ENCODE results near the gene INPP5A. TPM values are rescaled to one million over a fixed set of nuclear protein-coding genes. Genes with fewer than 3 reads are reported as not detected.

The INPP5A gene
- total and polyA plus RNA-seq, 9 of the 15 experiments (the other 6 are each of a cell fraction or from before 2014, with no cell fraction given): 0.66 to 11.6 (median 7.7) TPM

- in situ Hi-C loops (cut with MboI): no loop called here
- POLR2A ChIA-PET: interaction anchor here (1.1 kb wide), 2 partner anchors 11 to 12 kb away, joined by 3 read pairs; no protein-coding TSS in a partner anchor
- no peaks in the 10 kb centered on the region for H3K9me3 ChIP-seq (replicated peaks; ENCODE audit: control insufficient read depth, insufficient read depth, low read depth, low read length)
- intact Hi-C loops (cut with micrococcal nuclease): no loop called here
- no peak for ATAC-seq
- no peaks in the 10 kb centered on the region for H4K20me1 ChIP-seq (replicated peaks; ENCODE audit: control insufficient read depth, insufficient read depth, low read length)
- H3K27me3 ChIP-seq (ENCODE audit: control insufficient read depth in 2 of 2, insufficient read depth in 2 of 2, low read length in 2 of 2): no peaks in the 10 kb centered on the region
- H3K79me2 ChIP-seq (ENCODE audit: control insufficient read depth, insufficient read depth, low read length): peaks cover 61% of the 10 kb centered on the region
- no peak overlapping the region for H2AFZ ChIP-seq (ENCODE audit: low read depth, low read length)
- no peak overlapping the region for H3K4me2 ChIP-seq (ENCODE audit: insufficient read depth, low read length)
- TF ChIP-seq ELF1 (tag; IDR thresholded peaks at IDR 0.05): no peak
- TF ChIP-seq ZNF280B (CRISPR knock-in tag; IDR thresholded peaks at IDR 0.05): no peak
- no peak for TF ChIP-seq ESRRA (IDR thresholded peaks at IDR 0.05; ENCODE audit: borderline replicate concordance, low read depth)
- TF ChIP-seq HBP1 (CRISPR knock-in tag; IDR thresholded peaks at IDR 0.05): no peak
- TF ChIP-seq ZNF277 (CRISPR knock-in tag; IDR thresholded peaks at IDR 0.05; ENCODE audit: borderline replicate concordance): no peak
- TF ChIP-seq GABPB2 (CRISPR knock-in tag; conservative IDR thresholded peaks at IDR 0.05): no peak
- no peak for TF ChIP-seq GATAD2B (IDR thresholded peaks at IDR 0.05; ENCODE audit: borderline replicate concordance)
- no peak for TF ChIP-seq SIN3B (IDR thresholded peaks at IDR 0.05; ENCODE audit: low read depth)
- no peak for TF ChIP-seq PTRF (tag; IDR thresholded peaks at IDR 0.05)
- no peak for TF ChIP-seq POLR2H (tag; IDR thresholded peaks at IDR 0.05; ENCODE audit: low read depth)
- peaks cover 4% of the 10 kb centered on the region for H3K9me1 ChIP-seq (ENCODE audit: control insufficient read depth, insufficient read depth, low read length)
- CTCF ChIA-PET (ENCODE audit: low intra/inter-chr PET ratio): no interaction called here
- 95% methylated on average over 9 of the region's 32 CpGs for WGBS (ENCODE audit: insufficient coverage, low coverage, missing lambda C conversion rate)
- H3K36me3 ChIP-seq (ENCODE audit: control insufficient read depth, insufficient read depth, low read length): peaks cover 4% of the 10 kb centered on the region; the same call in 1 of the 3 replicates
- no peak overlapping the region for H3K4me3 ChIP-seq
- no peak overlapping the region; a peak in 1 of 4 replicates for H3K9ac ChIP-seq (ENCODE audit: insufficient read depth in 1 of 2, low read depth in 2 of 2, low read length in 2 of 2)
- BruUV-seq (replicated peaks): no TSS peak
- DNase-seq (ENCODE audit: extremely low read depth in 1 of 4, low spot score in 3 of 4): no peak
- FAIRE-seq: no peak
- H3K27ac ChIP-seq (ENCODE audit: extremely low read depth, low read depth, low read length): no peak overlapping the region
- peaks cover 25 to 58% of the 10 kb centered on the region in 2 experiments; a peak in 4 of 5 replicates for H3K4me1 ChIP-seq (replicated peaks in 1 of 2; ENCODE audit: control insufficient read depth in 2 of 2, insufficient read depth in 2 of 2, low read length in 2 of 2)
These were observed 21.2 kb downstream of the INPP5A start for GRCh38 chr10:132558516-132559413.

All from K562 (cell line).